Measurements from ENCODE around the gene PLBD2.
A peak's percentile ranks its signal among the peaks of the same experiment; 100 is the strongest.

PLBD2 gene

GRCh38 chr12:113439301-113439597 is 80.9 kb downstream of the PLBD2 start:
- TF ChIP-seq CTCF (IDR thresholded peaks at IDR 0.05; ENCODE audit: low read depth, low read length), result no peak
- DNase-seq (ENCODE audit: low read depth in 2 of 2), result no peak

GRCh38 chr12:113439606-113440030 is 81.2 kb downstream of the PLBD2 start:
- TF ChIP-seq CTCF (IDR thresholded peaks at IDR 0.05; ENCODE audit: low read depth, low read length), result peak; percentile 77
- peak; percentile 43 to 56 for DNase-seq (ENCODE audit: low read depth in 2 of 2)
- H3K4me3 ChIP-seq (replicated peaks in 1 of 2; ENCODE audit: low read depth in 2 of 2, low read length in 2 of 2), result no peak overlapping the region

More at GRCh38 chr12:113439301-113439597, 80.9 kb downstream of the PLBD2 start:
- no peak overlapping the region for H3K4me3 ChIP-seq (replicated peaks in 1 of 2; ENCODE audit: low read depth in 2 of 2, low read length in 2 of 2)

GRCh38 chr12:113440336-113440735 is 81.9 kb downstream of the PLBD2 start:
- no peak overlapping the region for H3K4me3 ChIP-seq (replicated peaks in 1 of 2; ENCODE audit: low read depth in 2 of 2, low read length in 2 of 2)
- no peak for DNase-seq (ENCODE audit: low read depth in 2 of 2)
- no peak for TF ChIP-seq CTCF (IDR thresholded peaks at IDR 0.05; ENCODE audit: low read depth, low read length)

All from cardiac fibroblast (primary cell).